GM23248 (cell line): ENCODE data around the gene NUMA1. TPM values are rescaled to one million over a fixed set of nuclear protein-coding genes. Genes with fewer than 3 reads are reported as not detected.

Experiments
- DNase-seq: peaks from one replicate; pipeline ENCODE4 v3.0.0-alpha.2; 2015
- H2AFZ ChIP-seq: fragments of 200-600 bp; sonication (generic); 2 replicates; pipeline ENCODE4 v1.6.1; 2016; ENCODE audit warnings: antibody characterized with exemption
- H3F3A ChIP-seq: fragments of 200-600 bp; sonication (generic); 2 replicates; pipeline ENCODE4 v1.6.1; 2016; ENCODE audit warnings: mild to moderate bottlenecking, antibody characterized with exemption, mixed run types; ENCODE audit not compliant: insufficient read depth
- H3K27ac ChIP-seq: fragments of 200-600 bp; sonication (generic); 2 replicates; pipeline ENCODE4 v1.5.1; 2016; ENCODE audit warnings: mild to moderate bottlenecking
- H3K27me3 ChIP-seq: fragments of 200-600 bp; sonication (generic); replicated peaks from 2 replicates; pipeline ENCODE4 v1.6.1; 2016; ENCODE audit warnings: mild to moderate bottlenecking; ENCODE audit not compliant: insufficient read depth
- H3K36me3 ChIP-seq: fragments of 200-600 bp; sonication (generic); 2 replicates; pipeline ENCODE4 v1.6.1; 2016; ENCODE audit warnings: low read depth, mild to moderate bottlenecking
- H3K4me1 ChIP-seq: fragments of 200-600 bp; sonication (generic); 2 replicates; pipeline ENCODE4 v1.6.1; 2016; ENCODE audit warnings: mild to moderate bottlenecking; ENCODE audit not compliant: insufficient read depth
- H3K4me2 ChIP-seq: fragments of 200-600 bp; sonication (generic); one replicate; pipeline ENCODE4 v1.6.1; 2016; ENCODE audit warnings: mild to moderate bottlenecking; ENCODE audit not compliant: unreplicated experiment
- H3K4me3 ChIP-seq: fragments of 200-600 bp; sonication (generic); 2 replicates; pipeline ENCODE4 v1.5.1; 2016; ENCODE audit warnings: mild to moderate bottlenecking
- H3K79me2 ChIP-seq: fragments of 200-600 bp; sonication (generic); 2 replicates; pipeline ENCODE4 v1.6.1; 2016; ENCODE audit warnings: mild to moderate bottlenecking; ENCODE audit not compliant: insufficient read depth
- H3K9ac ChIP-seq: fragments of 200-600 bp; sonication (generic); 2 replicates; pipeline ENCODE4 v1.6.1; 2016; ENCODE audit warnings: mild to moderate bottlenecking
- H3K9me2 ChIP-seq: fragments of 200-600 bp; sonication (generic); 2 replicates; pipeline ENCODE4 v1.6.1; 2016; ENCODE audit warnings: mixed run types, mild to moderate bottlenecking, moderate library complexity; ENCODE audit not compliant: insufficient read depth
- H3K9me3 ChIP-seq: fragments of 200-600 bp; sonication (generic); one replicate; pipeline ENCODE4 v1.6.1; 2017; ENCODE audit warnings: low read depth
- H4K20me1 ChIP-seq: fragments of 200-600 bp; sonication (generic); 2 replicates; pipeline ENCODE4 v1.6.0; 2016; ENCODE audit not compliant: insufficient read depth
- EZH2 ChIP-seq: fragments of 200-600 bp; sonication (generic); IDR thresholded peaks from 2 replicates; pipeline ENCODE4 v1.6.1; 2018; ENCODE audit warnings: antibody characterized with exemption, mild to moderate bottlenecking; ENCODE audit not compliant: insufficient read depth, poor library complexity, severe bottlenecking
- EZH2phosphoT487 ChIP-seq: fragments of 200-600 bp; sonication (generic); IDR thresholded peaks from 2 replicates; pipeline ENCODE4 v1.6.1; 2018; ENCODE audit warnings: antibody characterized with exemption, moderate library complexity, mild to moderate bottlenecking, low read depth; ENCODE audit not compliant: insufficient read depth
- WGBS, 2 experiments: methylation state at CpG; one replicate each; pipeline ENCODE4 v1.1.6; 2015 to 2017; ENCODE audit warnings: low lambda C conversion rate in 2 of 2, low coverage in 1 of 2; ENCODE audit errors: missing lambda C conversion rate in 2 of 2; 5-methylcytosine and 5-hydroxymethylcytosine counted together
- in situ Hi-C: fragments of 300-500 bp; cut with MboI; formaldehyde crosslinking; loops from 2 replicates; pipeline ENCODE4 v1.15.0; 2020
- polyA plus RNA-seq: library from polyadenylated mRNA; unstranded; fragments of >200 nt; fragmentation: Nextera tagmentation; extraction: Ambion mirVana; gene quantifications from 2 replicates; pipeline ENCODE4 v1.2.1, GENCODE V29; 2016
- total RNA-seq: library from RNA; depleted of rRNA; stranded (reverse); fragments of >200 nt; shearing (Covaris generic); gene quantifications from 2 replicates; pipeline ENCODE4 v1.2.3, GENCODE V29; 2014

Gene NUMA1
- total and polyA plus RNA-seq, 2 experiments from 2014 or later, result 51.5 to 124 TPM

GRCh38 chr11:72030472-72031045, 49.8 kb downstream of the NUMA1 start:
- in situ Hi-C loops, result no loop called here
- Histone ChIP-seq H3K9me2 (no peaks in the 10 kb centered on the region), H3K27ac (no peak overlapping the region), H3K4me1 (peaks cover 10% of the 10 kb centered on the region), H2AFZ (no peak overlapping the region), H3K9ac (no peak overlapping the region), H3K4me2 (no peak overlapping the region), H3K27me3 (no peaks in the 10 kb centered on the region), H3K79me2 (peaks cover 95% of the 10 kb centered on the region), H3F3A (peaks cover 43% of the 10 kb centered on the region), H3K4me3 (no peak overlapping the region), H3K36me3 (peaks cover 60% of the 10 kb centered on the region), H4K20me1 (no peaks in the 10 kb centered on the region), H3K9me3 (no peaks in the 10 kb centered on the region)
- no peak for DNase-seq
- 54 to 64% methylated on average over 1 of the region's 1 CpG for WGBS, 2 experiments
- no peak for TF ChIP-seq EZH2
- TF ChIP-seq EZH2phosphoT487, result no peak

GRCh38 chr11:72026090-72026489, 54.3 kb downstream of the NUMA1 start:
- Histone ChIP-seq H3K36me3 (peaks cover 60% of the 10 kb centered on the region), H3K27me3 (no peaks in the 10 kb centered on the region), H3K4me1 (peaks cover 14% of the 10 kb centered on the region), H3K27ac (peak overlapping the region; percentile 95), H3K79me2 (peaks cover 87% of the 10 kb centered on the region), H3K9ac (peak overlapping the region; percentile 68), H3K4me2 (peak overlapping the region; percentile 29), H3K4me3 (no peak overlapping the region), H4K20me1 (no peaks in the 10 kb centered on the region), H3F3A (peaks cover 49% of the 10 kb centered on the region), H3K9me2 (no peaks in the 10 kb centered on the region), H2AFZ (no peak overlapping the region), H3K9me3 (no peaks in the 10 kb centered on the region)
- peak; percentile 44 for DNase-seq
- in situ Hi-C loops, result loop anchor here (10.0 kb wide), 2 partner anchors 149 to 399 kb away; no protein-coding TSS in a partner anchor
- 0 to 14% methylated on average over 1 of the region's 1 CpG for WGBS, 2 experiments
- no peak for TF ChIP-seq EZH2
- no peak for TF ChIP-seq EZH2phosphoT487

GRCh38 chr11:72024069-72024754, 56.1 kb downstream of the NUMA1 start:
- Histone ChIP-seq H3K36me3 (peaks cover 69% of the 10 kb centered on the region), H4K20me1 (no peaks in the 10 kb centered on the region)
- 52 to 56% methylated on average over 5 of the region's 5 CpGs for WGBS, 2 experiments

GRCh38 chr11:72023335-72023734, 57.0 kb downstream of the NUMA1 start:
- TF ChIP-seq EZH2, result no peak
- in situ Hi-C loops, result loop anchor here (5.0 to 10.0 kb wide), 3 partner anchors 74 to 401 kb away; no protein-coding TSS in a partner anchor
- peaks cover 70% of the 10 kb centered on the region for H3K79me2 ChIP-seq
- H3K9ac ChIP-seq, result peak overlapping the region; percentile 18; the same call in 1 of the 2 replicates
- H3K9me2 ChIP-seq, result no peaks in the 10 kb centered on the region
- peaks cover 64% of the 10 kb centered on the region for H3K36me3 ChIP-seq
- no peak overlapping the region for H2AFZ ChIP-seq
- no peak overlapping the region for H3K27ac ChIP-seq
- 48 to 51% methylated on average over 4 of the region's 4 CpGs for WGBS, 2 experiments
- no peaks in the 10 kb centered on the region for H3K27me3 ChIP-seq
- no peaks in the 10 kb centered on the region for H3K9me3 ChIP-seq
- no peak overlapping the region for H3K4me2 ChIP-seq
- peaks cover 38% of the 10 kb centered on the region for H3F3A ChIP-seq
- peaks cover 14% of the 10 kb centered on the region for H3K4me1 ChIP-seq
- peak; percentile 39 for DNase-seq
- no peak overlapping the region for H3K4me3 ChIP-seq
- no peaks in the 10 kb centered on the region for H4K20me1 ChIP-seq

More at GRCh38 chr11:72024069-72024754, 56.1 kb downstream of the NUMA1 start:
- DNase-seq, result no peak
- Histone ChIP-seq H3K9me2 (no peaks in the 10 kb centered on the region), H3K79me2 (peaks cover 78% of the 10 kb centered on the region), H3K4me3 (no peak overlapping the region), H3K4me2 (no peak overlapping the region), H3K9ac (peak overlapping the region; percentile 18; the same call in 1 of the 2 replicates), H3K27me3 (no peaks in the 10 kb centered on the region), H3F3A (peaks cover 44% of the 10 kb centered on the region), H2AFZ (no peak overlapping the region), H3K9me3 (no peaks in the 10 kb centered on the region), H3K27ac (peak overlapping the region; percentile 95; the same call in 1 of the 2 replicates), H3K4me1 (peaks cover 14% of the 10 kb centered on the region)
- in situ Hi-C loops, result loop anchor here (5.0 to 10.0 kb wide), 3 partner anchors 73 to 401 kb away; no protein-coding TSS in a partner anchor
- TF ChIP-seq EZH2phosphoT487 (no peak), EZH2 (no peak)
